ENCODE data around the gene SNORC. TPM values are rescaled to one million over a fixed set of nuclear protein-coding genes. Genes with fewer than 3 reads are reported as not detected.

The SNORC gene
- 10 to 100 TPM; 13.3 to 48.1 (median 31.5) TPM for total RNA-seq
- long read RNA-seq, donor 1, transcript SNORC-206 (2 exons, 2,782 nt), result major isoform, 6 of 10 reads
- long read RNA-seq, donor 1, partial matches to known transcripts, result 0 of 10 reads
- long read RNA-seq, donor 1, other reads (novel, unspliced or antisense), result 4 of 10 reads
- long read RNA-seq, donor 2, transcript SNORC-206 (2 exons, 2,782 nt), result major isoform, 5 of 7 reads
- long read RNA-seq, donor 2, partial matches to known transcripts, result 0 of 7 reads
- long read RNA-seq, donor 2, other reads (novel, unspliced or antisense), result 2 of 7 reads

DNA sequence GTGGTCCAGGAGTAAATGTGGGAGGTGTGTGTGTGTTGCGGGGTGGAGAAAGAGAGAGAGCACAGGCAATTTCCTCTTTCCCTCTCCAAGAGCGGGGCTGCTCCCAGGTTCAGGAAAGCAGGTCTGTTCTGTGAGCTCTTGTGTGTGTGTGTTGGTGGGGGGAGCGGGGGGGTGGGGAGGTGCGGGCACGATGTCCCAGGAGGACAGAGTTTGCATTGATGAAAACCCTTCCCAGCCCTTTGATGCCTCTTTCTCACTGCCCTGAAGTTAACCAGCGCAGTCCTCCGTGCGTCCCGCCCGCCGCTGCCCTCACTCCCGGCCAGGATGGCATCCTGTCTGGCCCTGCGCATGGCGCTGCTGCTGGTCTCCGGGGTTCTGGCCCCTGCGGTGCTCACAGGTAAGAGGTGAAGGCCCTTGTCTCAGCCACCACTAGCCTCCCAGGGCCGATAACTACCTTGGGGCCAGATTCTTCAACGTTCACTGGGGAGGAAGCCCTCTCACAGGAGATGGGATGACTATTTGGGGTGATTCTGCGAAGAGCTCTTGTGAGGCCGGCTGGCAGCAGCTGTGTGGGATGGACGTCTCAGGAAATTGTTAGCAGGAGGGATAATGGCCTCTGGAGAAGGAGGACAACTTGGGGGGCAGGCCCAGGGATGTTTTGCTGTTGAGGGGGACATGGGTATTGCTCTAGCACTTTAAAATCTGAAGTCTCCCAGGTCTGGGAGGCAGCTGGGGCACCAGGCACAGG is at the start of gene SNORC:
TSS of gene SNORC (plus strand) at position 247 of the 748 bp plus-strand sequence. CDS start at position 325, 78 bp downstream.
- peaks cover 20% of the 10 kb centered on the region for H3K4me1 ChIP-seq (ENCODE audit: low read depth)
- no peak for ATAC-seq
- intact Hi-C loops (cut with DNase I, micrococcal nuclease), result no loop called here
- TF ChIP-seq, protein P1, sequence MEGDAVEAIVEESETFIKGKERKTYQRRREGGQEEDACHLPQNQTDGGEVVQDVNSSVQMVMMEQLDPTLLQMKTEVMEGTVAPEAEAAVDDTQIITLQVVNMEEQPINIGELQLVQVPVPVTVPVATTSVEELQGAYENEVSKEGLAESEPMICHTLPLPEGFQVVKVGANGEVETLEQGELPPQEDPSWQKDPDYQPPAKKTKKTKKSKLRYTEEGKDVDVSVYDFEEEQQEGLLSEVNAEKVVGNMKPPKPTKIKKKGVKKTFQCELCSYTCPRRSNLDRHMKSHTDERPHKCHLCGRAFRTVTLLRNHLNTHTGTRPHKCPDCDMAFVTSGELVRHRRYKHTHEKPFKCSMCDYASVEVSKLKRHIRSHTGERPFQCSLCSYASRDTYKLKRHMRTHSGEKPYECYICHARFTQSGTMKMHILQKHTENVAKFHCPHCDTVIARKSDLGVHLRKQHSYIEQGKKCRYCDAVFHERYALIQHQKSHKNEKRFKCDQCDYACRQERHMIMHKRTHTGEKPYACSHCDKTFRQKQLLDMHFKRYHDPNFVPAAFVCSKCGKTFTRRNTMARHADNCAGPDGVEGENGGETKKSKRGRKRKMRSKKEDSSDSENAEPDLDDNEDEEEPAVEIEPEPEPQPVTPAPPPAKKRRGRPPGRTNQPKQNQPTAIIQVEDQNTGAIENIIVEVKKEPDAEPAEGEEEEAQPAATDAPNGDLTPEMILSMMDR (IDR thresholded peaks at IDR 0.05), result no peak
- H3K4me3 ChIP-seq, result no peak within 1 kb of the TSS
- DNase-seq, result no peak
- no peaks in the 10 kb centered on the region for H3K36me3 ChIP-seq (ENCODE audit: low read depth)
- no peaks in the 10 kb centered on the region for H3K9me3 ChIP-seq

DNA sequence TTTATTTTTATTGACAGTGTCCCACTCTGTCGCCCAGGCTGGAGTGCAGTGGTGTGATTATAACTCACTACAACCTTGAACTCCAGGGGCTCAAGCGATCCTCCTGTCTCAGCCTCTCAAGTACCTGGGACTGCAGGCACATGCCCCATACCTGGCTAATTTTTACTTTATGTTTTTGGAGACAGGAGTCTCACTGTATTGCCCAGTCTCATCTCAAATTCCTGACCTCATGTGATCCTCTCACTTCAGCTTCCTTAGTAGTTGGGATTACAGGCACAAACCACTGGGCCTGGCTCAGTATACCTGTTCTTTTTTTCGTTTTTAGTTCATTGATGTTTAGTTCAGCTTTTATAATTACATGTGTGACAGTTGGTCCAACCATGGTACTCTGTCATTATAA is 40.1 kb upstream of the SNORC start:
- TF ChIP-seq, protein P1 (IDR thresholded peaks at IDR 0.05), result no peak
- H3K4me3 ChIP-seq, result no peak overlapping the region
- ATAC-seq, result no peak
- no peaks in the 10 kb centered on the region for H3K9me3 ChIP-seq
- H3K4me1 ChIP-seq (ENCODE audit: low read depth), result peaks cover 11% of the 10 kb centered on the region
- no peak for DNase-seq
- H3K36me3 ChIP-seq (ENCODE audit: low read depth), result peaks cover under 1% of the 10 kb centered on the region
- intact Hi-C loops (cut with DNase I, micrococcal nuclease), result no loop called here

DNA sequence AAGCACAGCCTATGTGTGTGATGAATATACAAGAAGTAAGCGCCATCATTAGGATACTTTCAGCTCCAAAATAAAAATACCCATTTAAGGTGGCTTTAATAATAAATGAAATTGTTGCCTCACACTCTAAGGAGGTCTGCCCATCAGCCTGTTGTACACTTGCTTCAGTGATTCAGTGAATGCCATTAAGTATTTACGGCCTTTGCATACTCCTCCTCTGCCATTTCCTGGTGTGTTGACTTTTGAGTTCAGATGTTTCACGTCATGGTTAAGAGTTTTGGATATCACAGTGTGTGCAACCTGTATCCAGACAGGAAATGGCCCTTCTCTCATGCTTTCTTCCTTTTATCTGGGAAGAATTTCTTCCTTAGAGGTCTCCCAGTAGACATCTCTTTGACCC is 38.6 kb upstream of the SNORC start:
- peaks cover 18% of the 10 kb centered on the region for H3K4me1 ChIP-seq (ENCODE audit: low read depth)
- H3K36me3 ChIP-seq (ENCODE audit: low read depth), result peaks cover 4% of the 10 kb centered on the region
- no peaks in the 10 kb centered on the region for H3K9me3 ChIP-seq
- H3K4me3 ChIP-seq, result no peak overlapping the region
- ATAC-seq (no peak), DNase-seq (no peak)
- TF ChIP-seq, protein P1 (IDR thresholded peaks at IDR 0.05), result no peak
- intact Hi-C loops (cut with DNase I, micrococcal nuclease), result no loop called here

DNA sequence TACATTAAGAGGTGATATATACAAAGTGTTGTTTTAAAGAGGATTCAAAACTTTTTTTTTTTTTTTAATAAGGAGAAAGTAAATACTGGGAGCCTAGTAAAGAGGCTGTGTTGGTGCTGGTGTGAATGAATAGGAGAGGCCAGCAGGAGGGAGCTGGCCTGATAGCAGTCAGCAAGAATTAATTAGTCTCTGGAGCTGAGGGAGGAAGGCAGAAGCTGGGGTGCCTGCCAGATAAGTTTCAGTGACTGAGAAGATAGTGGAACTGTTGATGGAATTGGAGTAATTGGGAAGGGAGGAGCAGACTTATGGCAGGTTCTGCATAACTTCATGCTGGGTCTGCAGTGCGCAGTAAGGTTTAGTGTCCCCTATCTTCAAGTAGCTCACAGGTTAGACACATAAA is 36.2 kb upstream of the SNORC start:
- intact Hi-C loops (cut with DNase I, micrococcal nuclease), result no loop called here
- Histone ChIP-seq H3K4me1 (ENCODE audit: low read depth) (peaks cover 40% of the 10 kb centered on the region), H3K9me3 (no peaks in the 10 kb centered on the region), H3K4me3 (no peak overlapping the region), H3K36me3 (ENCODE audit: low read depth) (peaks cover 4% of the 10 kb centered on the region)
- DNase-seq, result no peak
- TF ChIP-seq, protein P1 (IDR thresholded peaks at IDR 0.05), result no peak
- ATAC-seq, result no peak

DNA sequence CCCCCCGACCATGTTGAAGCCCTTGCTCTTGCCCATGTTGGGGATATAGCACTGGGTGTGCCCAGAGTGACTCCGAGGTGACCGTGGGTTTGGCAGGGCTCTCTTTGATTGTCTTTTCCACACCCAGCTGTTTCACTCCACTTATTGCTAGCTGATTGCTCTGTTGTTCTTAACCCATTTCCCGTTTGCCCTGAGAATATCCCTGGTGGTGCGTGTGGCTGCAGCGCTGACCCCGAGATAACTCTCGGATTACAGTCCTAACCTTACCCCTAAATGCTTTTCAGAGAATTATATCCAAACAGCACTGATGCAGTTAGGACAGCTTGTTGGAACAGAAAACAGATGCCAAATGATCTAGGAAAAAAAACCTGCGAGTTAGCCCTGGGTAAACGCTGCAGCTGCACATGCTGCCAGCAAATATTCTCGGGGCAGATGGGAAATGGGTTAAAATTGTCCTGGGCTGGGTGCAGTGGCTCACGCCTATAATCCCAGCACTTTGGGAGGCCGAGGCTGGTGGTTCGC is 34.3 kb upstream of the SNORC start:
- H3K36me3 ChIP-seq (ENCODE audit: low read depth), result peaks cover 4% of the 10 kb centered on the region
- intact Hi-C loops (cut with DNase I, micrococcal nuclease), result no loop called here
- H3K9me3 ChIP-seq, result no peaks in the 10 kb centered on the region
- TF ChIP-seq, protein P1 (IDR thresholded peaks at IDR 0.05), result no peak
- H3K4me1 ChIP-seq (ENCODE audit: low read depth), result peaks cover 49% of the 10 kb centered on the region
- DNase-seq, result peak; percentile 71 to 88 (median 76)
- peak; percentile 85 for ATAC-seq
- no peak overlapping the region for H3K4me3 ChIP-seq

Measured in mucosa of descending colon (tissue), 3 donors.